Coronary artery (tissue), 2 donors: Measurements from ENCODE around the gene STK35.

ENCODE experiments used
- DNase-seq: peaks from one replicate; pipeline ENCODE4 v3.0.0-alpha.2; 2017; ENCODE audit warnings: low spot score
- H3K27ac ChIP-seq, 2 donors: fragments of 200-600 bp; sonication (generic); one replicate each; pipeline ENCODE4 v1.5.1; 2016 to 2019
- H3K4me3 ChIP-seq: fragments of 200-600 bp; sonication (generic); 2 replicates; pipeline ENCODE4 v1.5.1; 2016; ENCODE audit warnings: mild to moderate bottlenecking, moderate library complexity
- TF ChIP-seq, protein P1 (sequence below): fragments of 200-600 bp; sonication (generic); IDR thresholded peaks from one replicate; pipeline ENCODE4 v1.5.1; 2019; ENCODE audit warnings: antibody characterized with exemption

STK35 gene

GRCh38 chr20:2104236-2104635 is 2.6 kb downstream of the STK35 start:
- no peak for DNase-seq
- H3K27ac ChIP-seq, result no peak overlapping the region
- peak overlapping the region; percentile 91 for H3K4me3 ChIP-seq
- TF ChIP-seq, protein P1, sequence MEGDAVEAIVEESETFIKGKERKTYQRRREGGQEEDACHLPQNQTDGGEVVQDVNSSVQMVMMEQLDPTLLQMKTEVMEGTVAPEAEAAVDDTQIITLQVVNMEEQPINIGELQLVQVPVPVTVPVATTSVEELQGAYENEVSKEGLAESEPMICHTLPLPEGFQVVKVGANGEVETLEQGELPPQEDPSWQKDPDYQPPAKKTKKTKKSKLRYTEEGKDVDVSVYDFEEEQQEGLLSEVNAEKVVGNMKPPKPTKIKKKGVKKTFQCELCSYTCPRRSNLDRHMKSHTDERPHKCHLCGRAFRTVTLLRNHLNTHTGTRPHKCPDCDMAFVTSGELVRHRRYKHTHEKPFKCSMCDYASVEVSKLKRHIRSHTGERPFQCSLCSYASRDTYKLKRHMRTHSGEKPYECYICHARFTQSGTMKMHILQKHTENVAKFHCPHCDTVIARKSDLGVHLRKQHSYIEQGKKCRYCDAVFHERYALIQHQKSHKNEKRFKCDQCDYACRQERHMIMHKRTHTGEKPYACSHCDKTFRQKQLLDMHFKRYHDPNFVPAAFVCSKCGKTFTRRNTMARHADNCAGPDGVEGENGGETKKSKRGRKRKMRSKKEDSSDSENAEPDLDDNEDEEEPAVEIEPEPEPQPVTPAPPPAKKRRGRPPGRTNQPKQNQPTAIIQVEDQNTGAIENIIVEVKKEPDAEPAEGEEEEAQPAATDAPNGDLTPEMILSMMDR, result no peak

DNA sequence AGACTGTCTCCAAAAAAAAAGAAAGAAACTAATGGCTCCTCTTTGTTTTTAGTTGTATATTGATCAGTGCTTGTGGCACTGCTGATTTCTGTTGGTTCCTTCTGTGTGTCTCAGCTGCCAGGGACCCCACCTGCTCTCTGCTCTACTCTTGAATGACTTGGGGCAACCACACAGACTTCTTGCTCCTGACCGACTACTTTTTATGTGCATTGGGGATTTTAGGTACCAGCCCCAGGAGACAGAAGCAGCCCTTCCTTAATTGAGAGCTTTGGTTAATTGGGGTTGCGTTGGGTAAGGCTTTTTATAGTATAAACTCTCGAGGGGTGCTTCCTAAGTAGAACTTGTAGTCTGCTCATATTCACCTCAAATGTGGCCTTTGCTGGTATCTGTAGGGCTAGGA is 6.9 kb downstream of the STK35 start:
- Histone ChIP-seq H3K27ac (no peak overlapping the region), H3K4me3 (no peak overlapping the region)
- no peak for DNase-seq
- TF ChIP-seq, protein P1, result no peak

DNA sequence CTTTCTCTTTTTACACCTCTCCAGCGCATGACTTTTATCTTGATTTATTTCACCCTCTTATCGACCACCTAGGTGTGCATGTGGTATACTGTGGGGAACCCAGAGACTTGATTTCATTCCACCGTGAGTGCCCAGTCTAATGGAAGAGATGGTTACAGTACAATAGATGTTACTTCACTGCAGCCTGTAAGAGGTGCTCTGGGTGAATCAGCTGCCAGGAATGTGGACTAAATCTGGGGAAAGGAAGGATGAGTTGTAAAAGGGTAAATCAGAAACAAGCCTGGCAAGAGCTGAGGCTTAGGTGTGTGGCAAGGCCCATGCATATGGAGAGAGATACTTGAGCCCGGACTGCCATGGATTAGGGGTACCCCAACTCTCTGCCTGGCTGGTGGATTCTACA is 7.4 kb downstream of the STK35 start:
- no peak for DNase-seq
- Histone ChIP-seq H3K4me3 (no peak overlapping the region), H3K27ac (peak overlapping the region in 1 of 2 donors; percentile 24)
- TF ChIP-seq, protein P1, result no peak

DNA sequence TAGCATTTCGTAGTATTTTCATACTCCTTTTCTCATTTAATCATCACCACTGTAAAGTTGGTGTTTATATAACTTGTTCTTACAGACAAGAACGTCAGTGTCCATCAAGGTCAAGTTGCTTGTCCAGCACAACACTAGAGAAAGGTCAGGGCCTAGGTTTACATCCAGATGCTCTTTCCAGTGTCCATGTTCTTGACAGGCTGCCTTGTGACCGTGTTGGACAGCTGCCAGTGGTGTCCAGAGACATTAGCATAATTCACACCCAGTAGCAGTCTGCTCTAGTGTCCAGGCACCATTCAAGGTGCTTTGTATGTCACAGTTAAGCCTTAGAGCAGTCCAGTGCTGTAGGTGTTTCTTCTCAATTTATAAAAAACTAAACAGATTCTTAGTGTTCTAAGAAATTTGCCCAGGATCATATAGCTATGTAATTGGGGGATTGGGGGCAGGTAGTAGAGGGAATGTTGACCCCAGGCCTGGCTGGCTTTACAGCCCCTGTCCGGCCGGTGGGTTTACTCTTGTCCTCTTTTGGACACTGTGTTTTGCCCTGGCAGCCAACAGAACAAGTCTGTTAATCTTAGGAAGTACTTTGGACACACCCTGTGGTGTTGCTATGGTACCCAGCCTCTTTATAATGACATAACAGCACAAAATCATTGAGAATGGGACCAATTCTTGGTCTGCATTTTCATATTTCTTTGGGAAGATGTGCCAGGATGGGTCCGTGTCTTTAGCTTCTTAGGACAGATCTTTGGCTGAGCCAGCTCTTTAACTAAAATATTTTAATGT is 8.0 kb downstream of the STK35 start:
- no peak for DNase-seq
- TF ChIP-seq, protein P1, result no peak
- Histone ChIP-seq H3K4me3 (peak overlapping the region; percentile 22), H3K27ac (peak overlapping the region in 1 of 2 donors; percentile 24)

- Histone ChIP-seq H3K4me3 (no peak overlapping the region), H3K27ac (no peak overlapping the region)
- TF ChIP-seq, protein P1, result no peak
- DNase-seq, result no peak
Measured at GRCh38 chr20:2112910-2113309, 11.3 kb downstream of the STK35 start.

- Histone ChIP-seq H3K4me3 (no peak overlapping the region), H3K27ac (no peak overlapping the region)
- TF ChIP-seq, protein P1, result no peak
- no peak for DNase-seq
Measured at GRCh38 chr20:2114127-2114959, 12.7 kb downstream of the STK35 start.
